Activated CD4-positive, CD25-positive, alpha-beta regulatory T cell (primary cell): ENCODE measurements around the gene BCAS1.
A peak's percentile ranks its signal among the peaks of the same experiment; 100 is the strongest.

Experiments
- DNase-seq, 4 experiments: peaks; one replicate each; lab custom pipeline; 2025; lab: John Stamatoyannopoulos, UW

The BCAS1 gene

GRCh38 chr20:53925651-53926401 is 144.6 kb downstream of the BCAS1 start:
- DNase-seq: no peak

DNA sequence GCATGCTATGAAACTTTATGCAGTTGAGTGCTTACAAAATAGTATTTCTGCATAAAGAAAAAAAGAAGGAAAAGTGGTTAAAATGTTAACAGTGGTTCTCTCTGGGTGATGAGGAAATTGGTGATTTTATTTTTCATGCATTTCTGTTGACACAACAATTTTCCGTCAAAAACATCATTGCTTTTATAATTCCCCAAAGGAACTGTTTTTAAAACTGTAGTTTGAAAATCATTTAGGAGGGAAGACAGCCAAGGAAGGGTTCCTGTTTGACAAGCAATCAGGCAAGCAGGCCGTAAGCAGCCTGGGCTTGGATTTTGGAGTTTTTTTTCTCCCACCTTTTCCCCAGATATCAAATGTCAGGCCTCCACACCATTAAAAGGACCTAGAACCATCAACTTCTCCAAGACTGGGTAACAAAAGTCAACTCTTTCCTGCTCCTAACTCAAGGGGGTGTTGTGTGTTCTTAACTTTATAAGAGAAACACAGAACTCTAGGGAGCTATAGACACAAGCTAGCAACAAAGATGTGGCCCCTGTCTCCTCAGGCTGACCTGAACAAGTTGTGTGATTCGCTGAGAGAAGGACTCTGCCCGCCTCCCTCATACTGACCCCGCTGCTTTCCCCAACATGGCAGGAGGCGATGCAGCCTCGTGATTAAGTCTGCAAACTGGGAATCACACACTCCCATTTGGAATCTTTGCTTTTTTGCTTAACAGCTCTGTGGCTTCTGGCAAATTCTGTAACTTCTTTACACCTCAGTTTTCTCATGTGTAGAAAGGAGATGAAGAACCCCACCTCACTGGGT is 146.6 kb downstream of the BCAS1 start:
- DNase-seq: no peak

DNA sequence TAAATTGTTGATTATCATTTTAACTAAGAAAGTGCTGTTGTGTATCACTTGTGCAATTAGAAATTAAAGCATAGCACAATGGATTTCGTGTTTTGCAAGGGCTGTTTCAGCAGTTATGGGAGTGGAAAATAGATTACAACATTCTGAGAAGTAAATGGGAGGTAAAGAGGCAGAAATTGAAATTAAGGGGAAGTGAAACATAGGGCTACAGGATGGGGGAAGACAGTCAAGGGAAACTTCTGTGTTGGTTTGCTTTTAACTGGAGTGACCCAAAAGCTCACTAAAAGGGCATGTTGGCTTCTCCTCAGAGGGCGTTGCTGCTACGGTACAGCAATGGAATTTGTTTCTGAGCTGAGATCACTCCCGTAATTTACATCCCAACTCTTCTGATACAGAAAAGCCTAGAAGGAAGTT is 147.5 kb downstream of the BCAS1 start:
- DNase-seq: no peak

- DNase-seq: no peak
Observed at GRCh38 chr20:53921443-53921973, 148.9 kb downstream of the BCAS1 start.

DNA sequence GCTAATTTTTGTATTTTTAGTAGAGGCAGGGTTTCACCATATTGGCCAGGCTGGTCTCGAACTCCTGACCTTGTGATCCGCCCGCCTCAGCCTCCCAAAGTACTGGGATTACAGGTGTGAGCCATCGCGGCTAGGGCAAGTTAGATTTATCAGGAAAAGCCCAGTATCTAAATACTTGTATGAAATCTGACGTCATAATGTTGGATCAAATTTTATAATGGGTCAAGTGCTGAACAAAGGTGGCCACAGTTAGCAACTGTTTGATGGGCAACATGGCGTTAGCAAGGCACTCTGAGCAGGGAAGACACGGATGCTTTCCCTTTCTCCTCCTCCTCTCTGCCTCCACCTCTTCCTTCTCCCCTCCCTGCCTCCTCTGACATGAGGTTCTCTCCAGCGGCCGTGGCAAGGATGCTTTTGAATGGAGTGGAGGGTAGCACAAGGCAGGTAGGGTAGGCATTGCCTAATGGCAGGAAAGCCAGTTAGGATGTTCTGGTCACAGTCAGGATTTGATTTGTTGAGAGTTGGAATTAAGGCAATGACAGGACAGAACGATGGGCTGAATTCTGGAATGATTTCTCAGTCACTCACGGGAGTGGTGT is 149.6 kb downstream of the BCAS1 start:
- no peak for DNase-seq

GRCh38 chr20:53919886-53920285 is 150.5 kb downstream of the BCAS1 start:
- DNase-seq: no peak

DNA sequence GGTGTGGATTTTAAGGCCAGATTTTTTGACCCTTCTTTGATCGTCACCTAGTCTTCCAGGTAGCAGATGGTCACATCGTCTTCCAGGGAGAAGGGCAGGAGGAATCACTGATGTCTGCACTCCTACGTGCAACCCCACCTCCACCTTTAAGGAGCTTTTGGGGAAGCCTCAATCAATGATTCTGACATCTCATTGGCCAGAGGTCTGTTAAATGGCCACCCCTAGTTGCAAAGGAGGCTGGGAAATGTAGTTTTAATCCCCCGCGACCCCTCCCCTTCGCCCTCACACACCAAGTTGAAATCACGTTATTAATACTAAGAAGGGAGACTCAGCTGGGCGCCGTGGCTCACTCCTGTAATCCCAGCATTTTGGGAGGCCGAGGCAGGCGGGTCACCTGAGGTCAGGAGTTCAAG is 151.4 kb downstream of the BCAS1 start:
- DNase-seq: no peak

DNA sequence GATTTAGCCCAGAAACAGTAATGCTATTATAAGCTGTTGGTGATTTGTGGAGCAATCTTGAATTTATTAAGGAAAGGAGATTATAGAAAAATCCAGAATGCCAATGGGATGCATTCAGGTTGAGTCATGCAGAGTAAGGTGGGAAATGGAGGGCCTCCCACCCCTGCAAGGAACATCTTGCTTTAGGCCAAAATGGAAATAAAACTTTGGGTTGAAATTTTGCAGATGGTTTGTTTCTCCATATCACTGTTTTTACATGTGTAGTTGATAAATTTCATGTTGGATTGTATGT is 152.4 kb downstream of the BCAS1 start:
- no peak for DNase-seq

- no peak for DNase-seq
Observed at GRCh38 chr20:53917145-53918019, 153.0 kb downstream of the BCAS1 start.

GRCh38 chr20:53916173-53916512 is 154.3 kb downstream of the BCAS1 start:
- no peak for DNase-seq

GRCh38 chr20:53915446-53916172 is 154.8 kb downstream of the BCAS1 start:
- DNase-seq: peak; percentile 74 to 95 (median 82)

DNA sequence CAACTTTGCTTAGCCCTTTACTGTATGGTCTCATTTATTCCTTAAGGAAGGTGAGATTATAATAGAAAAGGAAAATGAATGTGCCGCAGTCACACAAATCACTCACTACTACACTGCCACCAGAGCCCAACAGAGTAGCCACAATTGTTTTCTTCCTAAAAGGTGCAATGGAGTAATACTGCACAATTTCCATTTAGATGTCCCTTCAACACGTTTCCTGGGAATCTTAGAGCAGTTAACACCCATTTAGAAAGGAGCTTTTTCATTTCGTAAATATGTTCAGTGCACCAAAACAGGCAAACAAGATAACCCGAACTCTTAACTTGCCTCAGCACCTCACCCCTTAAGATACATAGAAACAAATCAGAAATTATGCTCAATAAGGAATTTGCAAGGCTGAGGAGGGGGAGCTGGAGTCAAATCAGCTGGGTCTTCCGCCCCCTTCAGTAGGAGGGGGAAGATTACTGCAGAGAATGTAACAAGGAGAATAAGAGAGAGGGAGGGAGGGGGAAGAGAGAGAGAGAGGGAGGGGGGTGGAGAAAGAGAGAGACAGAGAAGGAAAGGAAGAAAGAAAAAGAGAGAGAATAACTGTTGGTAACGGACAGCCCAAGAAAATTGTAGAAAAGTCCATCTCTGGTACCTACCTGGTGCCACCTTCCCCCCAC is 155.5 kb downstream of the BCAS1 start:
- no peak for DNase-seq

- DNase-seq: no peak
Observed at GRCh38 chr20:53914091-53914780, 156.2 kb downstream of the BCAS1 start.

DNA sequence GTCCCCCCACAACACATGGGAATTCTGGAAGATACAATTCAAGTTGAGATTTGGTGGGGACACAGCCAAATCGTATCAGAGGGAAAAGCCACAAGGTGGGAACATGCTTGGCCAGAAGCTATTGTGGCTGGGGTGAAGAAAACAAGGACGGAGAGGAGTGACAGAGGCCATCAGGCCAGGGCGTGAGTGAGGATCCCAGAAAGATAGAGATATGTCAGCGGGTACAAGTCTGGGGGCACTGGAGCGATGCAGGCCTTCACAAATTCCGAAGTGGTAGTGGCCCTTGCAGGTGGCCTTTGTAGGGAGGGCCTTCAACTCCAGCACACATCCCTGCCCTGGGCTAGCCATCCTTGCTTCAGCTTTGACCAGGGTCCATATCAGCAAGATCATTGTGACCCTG is 159.1 kb downstream of the BCAS1 start:
- DNase-seq: no peak

DNA sequence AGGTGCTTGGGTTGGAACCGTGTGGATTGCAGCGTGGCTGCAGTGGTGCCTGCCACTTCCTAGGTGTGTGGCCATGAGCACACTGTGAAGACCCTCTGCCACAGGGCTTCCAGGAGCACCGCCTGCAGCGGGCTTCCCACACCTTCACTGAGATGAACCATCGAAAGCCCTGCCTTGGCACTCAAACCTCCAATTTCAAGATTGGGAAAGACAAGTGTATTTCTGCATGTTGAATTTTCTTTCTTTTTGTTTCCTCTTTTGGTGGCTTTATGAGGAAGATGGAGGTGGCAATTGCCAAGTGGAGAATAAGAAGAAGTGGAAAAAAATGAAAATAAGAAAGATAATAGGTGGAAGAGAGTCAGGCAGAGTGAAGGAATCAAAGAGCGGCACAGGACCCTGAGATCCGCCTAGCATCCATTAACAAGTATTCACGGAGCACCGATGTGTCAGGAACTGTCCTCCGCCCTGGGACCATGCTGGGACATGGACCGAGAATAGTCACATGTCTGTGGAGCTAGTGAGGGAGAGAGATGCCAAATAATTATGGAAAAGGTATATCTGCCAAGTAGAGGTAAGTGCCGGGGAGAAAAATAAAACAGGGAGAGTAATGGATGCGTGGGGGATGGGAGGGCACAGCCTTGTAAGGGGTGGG is 159.9 kb downstream of the BCAS1 start:
- no peak for DNase-seq

DNA sequence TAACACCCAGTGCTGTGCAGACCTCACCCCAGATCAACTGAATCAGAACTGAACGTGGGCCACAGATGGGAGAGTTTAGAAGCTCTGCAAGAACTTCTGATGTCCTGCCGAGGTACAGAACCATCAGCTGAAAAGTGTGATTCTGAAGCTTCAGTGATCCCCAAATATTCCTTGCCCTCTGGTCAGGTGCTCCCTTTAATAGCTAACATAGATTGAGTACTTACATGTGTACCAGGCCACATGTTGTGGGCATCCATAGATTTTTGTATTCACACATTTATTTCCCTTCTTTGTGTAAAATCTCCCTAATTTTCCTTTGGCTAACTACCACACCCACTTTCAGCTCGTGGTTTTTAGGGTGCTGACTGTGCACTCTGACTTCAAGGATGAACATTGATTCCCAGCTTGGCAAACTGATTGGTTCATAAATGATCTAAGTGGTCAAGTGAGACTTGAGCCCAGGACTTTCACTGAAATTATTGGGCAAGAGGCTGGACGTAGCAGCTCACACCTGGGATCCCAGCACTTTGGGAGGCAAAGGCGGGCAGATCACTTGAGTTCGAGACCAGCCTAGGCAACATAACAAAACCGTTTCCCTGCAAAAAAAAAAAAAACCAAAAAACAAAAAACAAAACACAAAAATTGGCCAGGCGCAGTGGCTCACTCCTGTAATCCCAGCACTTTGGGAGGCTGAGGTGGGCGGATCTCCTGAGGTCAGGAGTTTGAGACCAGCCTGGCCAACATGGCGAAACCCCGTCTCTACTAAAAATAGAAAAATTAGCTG is 162.2 kb downstream of the BCAS1 start:
- no peak for DNase-seq

GRCh38 chr20:53905820-53906191 is 164.6 kb downstream of the BCAS1 start:
- no peak for DNase-seq

DNA sequence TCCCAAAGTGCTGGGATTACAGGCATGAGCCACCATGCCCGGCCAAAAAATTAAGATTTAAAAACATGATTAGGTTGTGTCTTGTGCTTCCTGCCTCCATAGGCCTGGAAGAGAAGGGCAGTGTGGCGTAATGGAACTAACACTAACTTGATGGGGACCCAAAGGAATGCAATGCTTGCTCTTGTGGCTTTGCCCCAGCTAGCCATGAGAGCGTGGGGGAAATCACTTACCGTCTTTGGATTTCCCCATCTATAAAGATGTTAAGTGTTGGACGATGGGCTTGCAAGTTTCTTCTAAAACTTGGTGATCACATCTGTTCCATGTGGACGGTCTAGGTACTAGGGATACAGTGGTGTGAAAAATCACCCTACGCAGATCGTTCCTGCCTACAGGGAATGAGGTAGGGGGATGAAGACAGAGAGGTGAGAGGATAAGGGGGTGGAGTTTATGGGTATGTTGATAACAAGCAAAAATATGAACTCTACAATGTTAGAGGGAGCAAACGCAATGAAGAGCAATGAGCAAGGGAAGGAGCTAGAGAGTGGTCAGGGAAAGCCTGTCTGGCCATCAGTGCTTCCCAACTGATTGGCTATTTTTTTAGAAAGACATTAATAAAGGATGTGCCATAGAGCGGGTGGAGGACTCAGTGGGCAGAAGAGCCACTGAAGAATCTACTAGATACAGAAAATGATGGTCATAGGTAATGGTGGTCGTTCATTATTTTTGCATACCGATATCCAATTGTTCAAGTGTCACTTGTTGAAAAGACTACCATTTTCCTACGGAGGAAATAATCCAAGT is 165.2 kb downstream of the BCAS1 start:
- no peak for DNase-seq
